Astrocyte (in vitro differentiated cells and primary cell): Measurements from ENCODE around the gene AFF2. TPM values are rescaled to one million over a fixed set of nuclear protein-coding genes. Genes with fewer than 3 reads are reported as not detected.
A peak's percentile ranks its signal among the peaks of the same experiment; 100 is the strongest.

Experiments
- DNase-seq: peaks from one replicate; pipeline ENCODE4 v3.0.0-alpha.2; 2010; ENCODE audit warnings: low read depth
- FAIRE-seq: peaks from 2 replicates; lab custom pipeline; 2011; peaks lifted over from hg19 to GRCh38; lab: Jason Lieb, UNC
- H2AFZ ChIP-seq: 2 replicates; pipeline ENCODE4 v1.6.0; 2012; ENCODE audit warnings: low read depth, low read length, inconsistent platforms
- H3K27ac ChIP-seq: 2 replicates; pipeline ENCODE4 v1.5.1; 2011; ENCODE audit warnings: low read depth, low read length, inconsistent platforms
- H3K27me3 ChIP-seq: 2 replicates; pipeline ENCODE4 v1.6.0; 2011; ENCODE audit warnings: low read length, inconsistent platforms; ENCODE audit not compliant: insufficient read depth
- H3K36me3 ChIP-seq: 2 replicates; pipeline ENCODE4 v1.5.1; 2011; ENCODE audit warnings: low read length, inconsistent platforms; ENCODE audit not compliant: insufficient read depth
- H3K4me1 ChIP-seq: 2 replicates; pipeline ENCODE4 v1.5.1; 2011; ENCODE audit warnings: low read length, inconsistent platforms; ENCODE audit not compliant: insufficient read depth
- H3K4me2 ChIP-seq: 2 replicates; pipeline ENCODE4 v1.6.0; 2012; ENCODE audit warnings: low read length, inconsistent platforms
- H3K4me3 ChIP-seq: 2 replicates; pipeline ENCODE4 v1.5.1; 2011; ENCODE audit warnings: low read depth, mild to moderate bottlenecking, low read length, inconsistent platforms; ENCODE audit not compliant: insufficient read depth
- H3K79me2 ChIP-seq: 2 replicates; pipeline ENCODE4 v1.6.0; 2012; ENCODE audit warnings: mild to moderate bottlenecking, low read length, inconsistent platforms; ENCODE audit not compliant: insufficient read depth
- H3K9ac ChIP-seq: 2 replicates; pipeline ENCODE4 v1.6.0; 2012; ENCODE audit warnings: mild to moderate bottlenecking, low read length, inconsistent platforms
- H3K9me3 ChIP-seq: 2 replicates; pipeline ENCODE4 v1.5.1; 2012; ENCODE audit warnings: low read depth, mild to moderate bottlenecking, low read length, inconsistent platforms; ENCODE audit not compliant: insufficient read depth
- H4K20me1 ChIP-seq: 2 replicates; pipeline ENCODE4 v1.6.0; 2012; ENCODE audit warnings: low read length, inconsistent platforms; ENCODE audit not compliant: insufficient read depth
- H3K27ac Mint-ChIP-seq: one replicate; pipeline ENCODE4 v1.8.0; 2021; ENCODE audit warnings: mild to moderate bottlenecking, mixed read lengths; ENCODE audit not compliant: unreplicated experiment
- H3K27me3 Mint-ChIP-seq: one replicate; pipeline ENCODE4 v1.8.0; 2021; ENCODE audit warnings: low read depth, mixed read lengths; ENCODE audit not compliant: unreplicated experiment
- H3K36me3 Mint-ChIP-seq: one replicate; pipeline ENCODE4 v1.8.0; 2021; ENCODE audit warnings: low read depth, mixed read lengths; ENCODE audit not compliant: unreplicated experiment
- H3K4me1 Mint-ChIP-seq: one replicate; pipeline ENCODE4 v1.8.0; 2021; ENCODE audit warnings: low read depth, mixed read lengths; ENCODE audit not compliant: unreplicated experiment
- H3K4me3 Mint-ChIP-seq: one replicate; pipeline ENCODE4 v1.8.0; 2021; ENCODE audit warnings: mild to moderate bottlenecking, moderate library complexity, mixed read lengths; ENCODE audit not compliant: unreplicated experiment
- H3K9me3 Mint-ChIP-seq: one replicate; pipeline ENCODE4 v1.8.0; 2021; ENCODE audit warnings: mild to moderate bottlenecking, mixed read lengths; ENCODE audit not compliant: unreplicated experiment
- CTCF ChIP-seq: IDR thresholded peaks from 2 replicates; pipeline ENCODE4 v1.5.1; 2011; ENCODE audit warnings: low read depth, mild to moderate bottlenecking, inconsistent platforms, low read length, moderate library complexity; ENCODE audit not compliant: insufficient read depth
- EZH2 ChIP-seq: IDR thresholded peaks from 2 replicates; pipeline ENCODE4 v1.6.1; 2012; ENCODE audit warnings: mild to moderate bottlenecking, low read length, inconsistent platforms; ENCODE audit not compliant: insufficient read depth
- total RNA-seq: library from RNA; stranded (reverse); gene quantifications from 2 replicates; pipeline ENCODE4 v1.2.1, GENCODE V29; 2021

The AFF2 gene
- total RNA-seq, 1 donor from 2014 or later: 8.3 TPM

GRCh38 chrX:148592595-148592994 is 92.2 kb downstream of the AFF2 start:
- peaks cover 17% of the 10 kb centered on the region for H3K4me1 Mint-ChIP-seq
- no peak for TF ChIP-seq EZH2
- no peak for TF ChIP-seq CTCF
- no peaks in the 10 kb centered on the region for H4K20me1 ChIP-seq
- H3K27ac Mint-ChIP-seq: no peak overlapping the region
- no peaks in the 10 kb centered on the region for H3K27me3 Mint-ChIP-seq
- no peak overlapping the region for H2AFZ ChIP-seq
- H3K4me3 ChIP-seq: no peak overlapping the region
- H3K4me1 ChIP-seq: peaks cover 2% of the 10 kb centered on the region
- DNase-seq (no peak), FAIRE-seq (peak; percentile 83)
- H3K9me3 ChIP-seq: no peaks in the 10 kb centered on the region
- no peaks in the 10 kb centered on the region for H3K36me3 Mint-ChIP-seq
- no peaks in the 10 kb centered on the region for H3K9me3 Mint-ChIP-seq
- no peak overlapping the region for H3K27ac ChIP-seq
- H3K9ac ChIP-seq: no peak overlapping the region
- H3K4me3 Mint-ChIP-seq: no peak overlapping the region
- H3K27me3 ChIP-seq: no peaks in the 10 kb centered on the region
- no peaks in the 10 kb centered on the region for H3K36me3 ChIP-seq
- no peaks in the 10 kb centered on the region for H3K79me2 ChIP-seq
- H3K4me2 ChIP-seq: no peak overlapping the region

- Histone ChIP-seq H3K27me3 (no peaks in the 10 kb centered on the region), H4K20me1 (no peaks in the 10 kb centered on the region), H3K4me3 (no peak overlapping the region), H3K9ac (no peak overlapping the region), H2AFZ (no peak overlapping the region), H3K36me3 (no peaks in the 10 kb centered on the region), H3K79me2 (no peaks in the 10 kb centered on the region), H3K9me3 (no peaks in the 10 kb centered on the region), H3K4me2 (no peak overlapping the region), H3K27ac (no peak overlapping the region), H3K4me1 (peaks cover 2% of the 10 kb centered on the region)
- H3K4me1 Mint-ChIP-seq: peaks cover 17% of the 10 kb centered on the region
- no peaks in the 10 kb centered on the region for H3K27me3 Mint-ChIP-seq
- peak; percentile 81 for FAIRE-seq
- no peak for DNase-seq
- H3K36me3 Mint-ChIP-seq: no peaks in the 10 kb centered on the region
- TF ChIP-seq CTCF: no peak
- no peak for TF ChIP-seq EZH2
- no peak overlapping the region for H3K27ac Mint-ChIP-seq
- H3K9me3 Mint-ChIP-seq: no peaks in the 10 kb centered on the region
- no peak overlapping the region for H3K4me3 Mint-ChIP-seq
Measured at GRCh38 chrX:148593146-148593545, 92.7 kb downstream of the AFF2 start.

- no peak overlapping the region for H3K4me3 ChIP-seq
- Mint-ChIP-seq H3K27me3 (no peaks in the 10 kb centered on the region), H3K4me3 (no peak overlapping the region), H3K27ac (no peak overlapping the region), H3K4me1 (peaks cover 11% of the 10 kb centered on the region), H3K36me3 (no peaks in the 10 kb centered on the region), H3K9me3 (no peaks in the 10 kb centered on the region)
- H3K27ac ChIP-seq: no peak overlapping the region
- H3K27me3 ChIP-seq: no peaks in the 10 kb centered on the region
- FAIRE-seq (no peak), DNase-seq (no peak)
- no peaks in the 10 kb centered on the region for H3K36me3 ChIP-seq
- no peak overlapping the region for H3K4me2 ChIP-seq
- H2AFZ ChIP-seq: no peak overlapping the region
- no peak overlapping the region for H3K9ac ChIP-seq
- no peaks in the 10 kb centered on the region for H3K9me3 ChIP-seq
- no peaks in the 10 kb centered on the region for H3K4me1 ChIP-seq
- no peaks in the 10 kb centered on the region for H4K20me1 ChIP-seq
- H3K79me2 ChIP-seq: no peaks in the 10 kb centered on the region
- TF ChIP-seq EZH2 (no peak), CTCF (no peak)
Measured at GRCh38 chrX:148593987-148594386, 93.6 kb downstream of the AFF2 start.
